Loucy (cell line): ENCODE results near the gene SLC9A3.

Source experiments
- CTCF ChIP-seq: fragments of 200-600 bp; sonication (generic); conservative IDR thresholded peaks from 2 replicates; pipeline ENCODE4 v1.5.1; 2014; ENCODE audit warnings: mild to moderate bottlenecking, antibody characterized with exemption, low read length
- EZH2phosphoT487 ChIP-seq: fragments of 200-600 bp; IDR thresholded peaks from 2 replicates; pipeline ENCODE4 v1.6.1; 2018; ENCODE audit warnings: antibody characterized with exemption, mild to moderate bottlenecking, moderate library complexity, borderline replicate concordance

GRCh38 chr5:533955-534742, 9.9 kb upstream of the SLC9A3 start:
- no peak for TF ChIP-seq CTCF
- TF ChIP-seq EZH2phosphoT487 = no peak
